ENCODE results near the gene PLXNA1.

The PLXNA1 gene

DNA sequence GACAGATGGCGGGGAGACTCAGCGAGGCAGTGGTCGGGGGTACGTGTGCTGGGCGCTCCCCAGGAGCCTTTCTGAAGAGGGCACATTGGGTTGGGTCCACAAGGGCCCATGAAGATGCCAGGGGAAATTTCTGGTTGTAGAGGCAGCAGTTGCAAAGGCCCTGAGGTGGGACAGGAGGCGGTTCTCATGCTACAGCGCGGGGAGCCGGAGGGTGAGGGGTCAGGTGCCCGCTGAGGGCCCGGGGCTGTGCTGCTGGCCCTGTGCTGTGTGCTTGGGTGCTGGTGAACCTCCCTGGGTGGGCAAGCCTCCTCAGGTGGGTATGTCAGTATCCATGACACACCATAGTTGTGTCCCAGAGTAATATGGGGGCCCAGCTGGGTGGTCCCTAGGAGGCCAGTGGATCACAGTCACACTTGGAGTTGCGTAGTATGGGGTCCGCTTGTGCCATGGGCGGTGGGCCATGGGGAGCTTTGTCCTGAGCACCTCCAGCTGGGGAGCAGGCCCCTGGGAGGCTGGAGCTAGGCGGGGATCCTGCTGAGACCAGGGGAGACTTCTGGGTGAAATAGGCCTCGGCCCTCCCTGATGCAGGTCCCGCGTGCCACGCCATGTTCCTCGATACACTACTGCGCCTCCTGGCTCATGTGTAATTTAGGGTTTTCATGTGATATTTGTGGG is 44.3 kb downstream of the PLXNA1 start:
- no peak overlapping the region for H3K4me3 Mint-ChIP-seq
- no peaks in the 10 kb centered on the region for H3K27me3 Mint-ChIP-seq (ENCODE audit: low read depth)
- no peak for DNase-seq (ENCODE audit: low spot score)
- no peaks in the 10 kb centered on the region for H3K4me1 Mint-ChIP-seq (ENCODE audit: low read depth)
- H3K9me3 Mint-ChIP-seq = no peaks in the 10 kb centered on the region
- no peak overlapping the region for H3K27ac Mint-ChIP-seq
- H3K36me3 Mint-ChIP-seq (ENCODE audit: low read depth) = no peaks in the 10 kb centered on the region

GRCh38 chr3:127027811-127028548 is 45.1 kb downstream of the PLXNA1 start:
- DNase-seq (ENCODE audit: low spot score) = no peak
- Mint-ChIP-seq H3K4me1 (ENCODE audit: low read depth) (no peaks in the 10 kb centered on the region), H3K36me3 (ENCODE audit: low read depth) (no peaks in the 10 kb centered on the region), H3K27me3 (ENCODE audit: low read depth) (no peaks in the 10 kb centered on the region), H3K27ac (no peak overlapping the region), H3K9me3 (no peaks in the 10 kb centered on the region), H3K4me3 (no peak overlapping the region)

DNA sequence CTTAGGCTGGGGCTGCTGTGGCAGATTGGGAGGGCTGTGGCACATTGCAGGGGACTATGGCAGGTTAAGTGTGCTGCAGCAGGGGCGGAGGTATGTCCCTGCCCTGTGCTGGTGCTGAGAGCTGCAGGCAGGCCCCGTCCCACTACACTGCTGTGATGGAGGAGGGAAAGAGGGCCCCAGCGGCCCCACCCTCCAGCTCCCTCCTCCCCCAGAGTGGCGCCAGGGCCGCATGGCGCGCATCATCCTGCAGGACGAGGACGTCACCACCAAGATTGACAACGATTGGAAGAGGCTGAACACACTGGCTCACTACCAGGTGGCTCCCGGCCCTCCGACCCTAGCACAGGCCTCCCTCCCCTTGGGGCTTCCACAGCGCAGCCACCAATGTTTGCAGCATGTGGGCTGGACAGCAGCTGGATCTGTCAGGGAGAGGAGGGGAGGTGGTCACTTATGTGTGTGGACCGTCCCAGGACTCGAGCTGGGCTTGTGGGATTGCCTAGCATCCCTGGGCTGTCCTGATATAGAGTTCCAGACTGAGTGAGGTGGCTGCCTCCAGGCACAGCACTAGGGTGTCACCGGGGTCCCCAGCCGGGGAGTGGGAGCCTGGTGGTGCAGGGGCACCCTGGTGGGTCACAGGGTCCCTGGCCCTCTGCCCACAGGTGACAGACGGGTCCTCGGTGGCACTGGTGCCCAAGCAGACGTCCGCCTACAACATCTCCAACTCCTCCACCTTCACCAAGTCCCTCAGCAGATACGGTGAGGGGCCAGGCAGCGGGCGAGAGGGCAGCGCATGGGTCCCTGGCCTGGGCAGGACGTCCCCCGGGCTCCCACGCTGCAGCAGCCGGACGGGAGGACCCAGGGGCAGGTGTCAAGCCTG is 46.1 kb downstream of the PLXNA1 start:
- H3K27ac Mint-ChIP-seq = no peak overlapping the region
- H3K27me3 Mint-ChIP-seq (ENCODE audit: low read depth) = no peaks in the 10 kb centered on the region
- H3K4me1 Mint-ChIP-seq (ENCODE audit: low read depth) = no peaks in the 10 kb centered on the region
- H3K36me3 Mint-ChIP-seq (ENCODE audit: low read depth) = no peaks in the 10 kb centered on the region
- H3K9me3 Mint-ChIP-seq = no peaks in the 10 kb centered on the region
- DNase-seq (ENCODE audit: low spot score) = no peak
- H3K4me3 Mint-ChIP-seq = no peak overlapping the region

DNA sequence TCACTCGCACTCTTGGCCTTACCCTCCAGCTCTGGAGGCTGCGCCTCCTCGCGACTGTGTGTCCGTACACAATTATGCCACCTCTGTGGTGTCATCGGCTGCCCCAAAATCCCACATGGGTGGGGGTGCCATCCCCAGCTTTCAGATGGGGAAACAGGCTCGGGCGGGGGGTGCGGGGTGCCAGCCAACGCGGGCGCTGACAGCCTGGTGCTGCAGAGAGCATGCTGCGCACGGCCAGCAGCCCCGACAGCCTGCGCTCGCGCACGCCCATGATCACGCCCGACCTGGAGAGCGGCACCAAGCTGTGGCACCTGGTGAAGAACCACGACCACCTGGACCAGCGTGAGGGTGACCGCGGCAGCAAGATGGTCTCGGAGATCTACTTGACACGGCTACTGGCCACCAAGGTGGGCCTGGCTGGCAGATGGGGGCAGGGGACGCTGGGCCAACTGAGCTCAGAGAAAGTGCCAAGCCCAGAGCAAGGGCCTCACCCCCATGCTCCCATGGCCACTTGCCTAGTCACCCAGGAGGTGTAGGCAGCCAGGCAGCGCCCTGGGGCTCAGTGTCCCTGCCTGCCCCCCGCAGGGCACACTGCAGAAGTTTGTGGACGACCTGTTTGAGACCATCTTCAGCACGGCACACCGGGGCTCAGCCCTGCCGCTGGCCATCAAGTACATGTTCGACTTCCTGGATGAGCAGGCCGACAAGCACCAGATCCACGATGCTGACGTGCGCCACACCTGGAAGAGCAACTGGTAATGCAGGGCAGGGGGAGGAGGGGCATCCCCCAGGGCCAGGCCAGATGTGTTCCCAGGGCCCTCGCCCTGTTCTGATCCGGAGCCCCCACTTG is 47.0 kb downstream of the PLXNA1 start:
- no peaks in the 10 kb centered on the region for H3K9me3 Mint-ChIP-seq
- no peak overlapping the region for H3K27ac Mint-ChIP-seq
- DNase-seq (ENCODE audit: low spot score) = no peak
- no peak overlapping the region for H3K4me3 Mint-ChIP-seq
- no peaks in the 10 kb centered on the region for H3K36me3 Mint-ChIP-seq (ENCODE audit: low read depth)
- no peaks in the 10 kb centered on the region for H3K27me3 Mint-ChIP-seq (ENCODE audit: low read depth)
- no peaks in the 10 kb centered on the region for H3K4me1 Mint-ChIP-seq (ENCODE audit: low read depth)

GRCh38 chr3:127030508-127031412 is 47.8 kb downstream of the PLXNA1 start:
- Mint-ChIP-seq H3K27ac (no peak overlapping the region), H3K27me3 (ENCODE audit: low read depth) (no peaks in the 10 kb centered on the region), H3K36me3 (ENCODE audit: low read depth) (no peaks in the 10 kb centered on the region), H3K4me1 (ENCODE audit: low read depth) (no peaks in the 10 kb centered on the region), H3K9me3 (no peaks in the 10 kb centered on the region), H3K4me3 (no peak overlapping the region)
- DNase-seq (ENCODE audit: low spot score) = no peak

GRCh38 chr3:127031413-127031810 is 48.5 kb downstream of the PLXNA1 start:
- Mint-ChIP-seq H3K4me3 (no peak overlapping the region), H3K36me3 (ENCODE audit: low read depth) (no peaks in the 10 kb centered on the region), H3K27ac (no peak overlapping the region), H3K4me1 (ENCODE audit: low read depth) (no peaks in the 10 kb centered on the region), H3K9me3 (no peaks in the 10 kb centered on the region), H3K27me3 (ENCODE audit: low read depth) (no peaks in the 10 kb centered on the region)
- no peak for DNase-seq (ENCODE audit: low spot score)

GRCh38 chr3:127031845-127032244 is 48.9 kb downstream of the PLXNA1 start:
- Mint-ChIP-seq H3K4me1 (ENCODE audit: low read depth) (no peaks in the 10 kb centered on the region), H3K36me3 (ENCODE audit: low read depth) (no peaks in the 10 kb centered on the region), H3K27ac (no peak overlapping the region)

GRCh38 chr3:127032296-127032990 is 49.5 kb downstream of the PLXNA1 start:
- Mint-ChIP-seq H3K36me3 (ENCODE audit: low read depth) (no peaks in the 10 kb centered on the region), H3K9me3 (no peaks in the 10 kb centered on the region), H3K27me3 (ENCODE audit: low read depth) (no peaks in the 10 kb centered on the region), H3K4me1 (ENCODE audit: low read depth) (no peaks in the 10 kb centered on the region), H3K27ac (no peak overlapping the region), H3K4me3 (no peak overlapping the region)
- DNase-seq (ENCODE audit: low spot score) = no peak

More at GRCh38 chr3:127031845-127032244, 48.9 kb downstream of the PLXNA1 start:
- DNase-seq (ENCODE audit: low spot score) = no peak
- H3K27me3 Mint-ChIP-seq (ENCODE audit: low read depth) = no peaks in the 10 kb centered on the region
- H3K4me3 Mint-ChIP-seq = no peak overlapping the region
- no peaks in the 10 kb centered on the region for H3K9me3 Mint-ChIP-seq
